Osteocyte (in vitro differentiated cells): ENCODE results near the gene NAT9. TPM values are rescaled to one million over a fixed set of nuclear protein-coding genes. Genes with fewer than 3 reads are reported as not detected.
A peak's percentile ranks its signal among the peaks of the same experiment; 100 is the strongest.

Experiments
- DNase-seq: peaks from one replicate; pipeline ENCODE4 v3.0.0; 2021; ENCODE audit warnings: mixed read lengths; ENCODE audit not compliant: unreplicated experiment; ENCODE audit errors: extremely low spot score
- H3K27ac Mint-ChIP-seq: one replicate; pipeline ENCODE4 v1.8.0; 2021; ENCODE audit warnings: mild to moderate bottlenecking, mixed read lengths; ENCODE audit not compliant: unreplicated experiment
- H3K27me3 Mint-ChIP-seq: one replicate; pipeline ENCODE4 v1.8.0; 2021; ENCODE audit warnings: mixed read lengths; ENCODE audit not compliant: unreplicated experiment
- H3K36me3 Mint-ChIP-seq: one replicate; pipeline ENCODE4 v1.8.0; 2021; ENCODE audit warnings: mixed read lengths; ENCODE audit not compliant: unreplicated experiment
- H3K4me1 Mint-ChIP-seq: one replicate; pipeline ENCODE4 v1.8.0; 2021; ENCODE audit warnings: mixed read lengths; ENCODE audit not compliant: unreplicated experiment
- H3K4me3 Mint-ChIP-seq: one replicate; pipeline ENCODE4 v1.8.0; 2021; ENCODE audit warnings: mild to moderate bottlenecking, moderate library complexity, mixed read lengths; ENCODE audit not compliant: unreplicated experiment
- H3K9me3 Mint-ChIP-seq: one replicate; pipeline ENCODE4 v1.8.0; 2021; ENCODE audit warnings: mixed read lengths; ENCODE audit not compliant: unreplicated experiment
- total RNA-seq: library from RNA; stranded (reverse); gene quantifications from 2 replicates; pipeline ENCODE4 v1.2.1, GENCODE V29; 2021
- TF ChIP-seq, protein P1 (sequence below): fragments of 200-600 bp; sonication (generic); IDR thresholded peaks from 2 replicates; pipeline ENCODE4 v1.5.0; 2021; ENCODE audit warnings: antibody characterized with exemption, mild to moderate bottlenecking, moderate library complexity

The NAT9 gene
- total RNA-seq, 1 donor from 2014 or later, result 52.5 TPM

GRCh38 chr17:74742978-74743545 is 33.1 kb downstream of the NAT9 start:
- Mint-ChIP-seq H3K27me3 (peaks cover 7% of the 10 kb centered on the region), H3K36me3 (no peaks in the 10 kb centered on the region), H3K4me3 (no peak overlapping the region), H3K27ac (no peak overlapping the region), H3K9me3 (no peaks in the 10 kb centered on the region), H3K4me1 (peaks cover 47% of the 10 kb centered on the region)
- TF ChIP-seq, protein P1, sequence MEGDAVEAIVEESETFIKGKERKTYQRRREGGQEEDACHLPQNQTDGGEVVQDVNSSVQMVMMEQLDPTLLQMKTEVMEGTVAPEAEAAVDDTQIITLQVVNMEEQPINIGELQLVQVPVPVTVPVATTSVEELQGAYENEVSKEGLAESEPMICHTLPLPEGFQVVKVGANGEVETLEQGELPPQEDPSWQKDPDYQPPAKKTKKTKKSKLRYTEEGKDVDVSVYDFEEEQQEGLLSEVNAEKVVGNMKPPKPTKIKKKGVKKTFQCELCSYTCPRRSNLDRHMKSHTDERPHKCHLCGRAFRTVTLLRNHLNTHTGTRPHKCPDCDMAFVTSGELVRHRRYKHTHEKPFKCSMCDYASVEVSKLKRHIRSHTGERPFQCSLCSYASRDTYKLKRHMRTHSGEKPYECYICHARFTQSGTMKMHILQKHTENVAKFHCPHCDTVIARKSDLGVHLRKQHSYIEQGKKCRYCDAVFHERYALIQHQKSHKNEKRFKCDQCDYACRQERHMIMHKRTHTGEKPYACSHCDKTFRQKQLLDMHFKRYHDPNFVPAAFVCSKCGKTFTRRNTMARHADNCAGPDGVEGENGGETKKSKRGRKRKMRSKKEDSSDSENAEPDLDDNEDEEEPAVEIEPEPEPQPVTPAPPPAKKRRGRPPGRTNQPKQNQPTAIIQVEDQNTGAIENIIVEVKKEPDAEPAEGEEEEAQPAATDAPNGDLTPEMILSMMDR, result no peak
- DNase-seq, result no peak

DNA sequence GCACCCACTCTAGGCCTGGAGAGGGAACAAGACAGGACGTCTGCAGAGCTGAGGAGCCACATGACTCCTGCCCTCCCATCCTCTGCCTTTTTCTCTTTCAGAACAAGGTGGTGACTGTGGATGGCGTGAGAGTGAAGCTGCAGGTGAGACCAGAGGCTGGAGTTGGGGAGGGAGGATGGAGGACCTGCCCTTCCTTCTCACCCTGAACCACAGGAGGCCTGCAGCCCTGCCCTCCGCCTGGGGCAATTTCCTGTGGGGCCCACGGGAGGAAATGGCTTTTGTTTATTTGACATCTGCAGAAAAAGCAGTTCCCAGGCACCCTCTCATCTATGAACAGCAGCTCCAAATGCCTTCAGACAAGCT is 34.0 kb downstream of the NAT9 start:
- H3K4me1 Mint-ChIP-seq, result peaks cover 49% of the 10 kb centered on the region
- TF ChIP-seq, protein P1, result no peak
- peaks cover 15% of the 10 kb centered on the region for H3K27me3 Mint-ChIP-seq
- DNase-seq, result no peak
- H3K4me3 Mint-ChIP-seq, result no peak overlapping the region
- H3K9me3 Mint-ChIP-seq, result no peaks in the 10 kb centered on the region
- peak overlapping the region; percentile 16 for H3K27ac Mint-ChIP-seq
- no peaks in the 10 kb centered on the region for H3K36me3 Mint-ChIP-seq

- H3K27ac Mint-ChIP-seq, result no peak overlapping the region
- no peak for DNase-seq
- H3K36me3 Mint-ChIP-seq, result no peaks in the 10 kb centered on the region
- H3K27me3 Mint-ChIP-seq, result peaks cover 23% of the 10 kb centered on the region
- H3K4me1 Mint-ChIP-seq, result peaks cover 45% of the 10 kb centered on the region
- no peaks in the 10 kb centered on the region for H3K9me3 Mint-ChIP-seq
- no peak overlapping the region for H3K4me3 Mint-ChIP-seq
- TF ChIP-seq, protein P1, result no peak
Measured at GRCh38 chr17:74740641-74741387, 35.3 kb downstream of the NAT9 start.

DNA sequence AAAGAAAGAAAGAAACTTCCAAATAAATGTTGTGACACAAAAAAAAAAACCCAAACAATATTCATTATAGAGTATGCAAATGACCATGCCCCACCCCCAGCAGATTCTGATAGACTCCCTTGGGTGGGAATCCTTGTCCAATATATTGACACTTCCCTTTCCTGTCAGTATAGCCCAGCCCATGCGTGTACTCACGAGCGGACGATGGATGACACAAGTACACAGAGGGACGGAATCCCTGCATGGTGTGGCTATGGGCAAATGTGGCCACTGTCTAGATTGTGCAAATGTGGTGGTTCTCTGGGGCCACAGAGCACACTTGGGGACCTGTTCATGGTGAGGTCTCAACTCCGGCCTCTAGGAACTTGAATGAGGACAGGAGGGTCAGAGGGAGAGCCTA is 36.0 kb downstream of the NAT9 start:
- Mint-ChIP-seq H3K36me3 (no peaks in the 10 kb centered on the region), H3K9me3 (no peaks in the 10 kb centered on the region), H3K4me3 (no peak overlapping the region), H3K4me1 (peaks cover 45% of the 10 kb centered on the region), H3K27ac (no peak overlapping the region), H3K27me3 (peaks cover 27% of the 10 kb centered on the region)
- DNase-seq, result no peak
- TF ChIP-seq, protein P1, result no peak

- DNase-seq, result no peak
- Mint-ChIP-seq H3K36me3 (no peaks in the 10 kb centered on the region), H3K27me3 (peaks cover 35% of the 10 kb centered on the region), H3K4me3 (no peak overlapping the region), H3K27ac (no peak overlapping the region), H3K9me3 (no peaks in the 10 kb centered on the region), H3K4me1 (peaks cover 39% of the 10 kb centered on the region)
- TF ChIP-seq, protein P1, result no peak
Measured at GRCh38 chr17:74739227-74739831, 36.8 kb downstream of the NAT9 start.
